Breast epithelium (tissue), 3 donors: ENCODE results near the gene CTCFL.

Experiments used
- POLR2A ChIP-seq: fragments of 450-650 bp; IDR thresholded peaks from one replicate; pipeline ENCODE4 v1.6.1; 2016; ENCODE audit warnings: antibody characterized with exemption, mild to moderate bottlenecking, moderate library complexity
- POLR2AphosphoS5 ChIP-seq, 3 donors: sonication (generic); formaldehyde crosslinking; IDR thresholded peaks; one replicate each; pipeline ENCODE4 v1.6.1; 2017; ENCODE audit warnings: antibody characterized with exemption in 3 of 3
- TF ChIP-seq, protein P1 (sequence below), 3 donors: fragments of 450-650 bp; IDR thresholded peaks; one replicate each; pipeline ENCODE4 v1.5.1; 2016 to 2017; ENCODE audit warnings: antibody characterized with exemption in 3 of 3, mild to moderate bottlenecking in 3 of 3, moderate library complexity in 3 of 3

DNA sequence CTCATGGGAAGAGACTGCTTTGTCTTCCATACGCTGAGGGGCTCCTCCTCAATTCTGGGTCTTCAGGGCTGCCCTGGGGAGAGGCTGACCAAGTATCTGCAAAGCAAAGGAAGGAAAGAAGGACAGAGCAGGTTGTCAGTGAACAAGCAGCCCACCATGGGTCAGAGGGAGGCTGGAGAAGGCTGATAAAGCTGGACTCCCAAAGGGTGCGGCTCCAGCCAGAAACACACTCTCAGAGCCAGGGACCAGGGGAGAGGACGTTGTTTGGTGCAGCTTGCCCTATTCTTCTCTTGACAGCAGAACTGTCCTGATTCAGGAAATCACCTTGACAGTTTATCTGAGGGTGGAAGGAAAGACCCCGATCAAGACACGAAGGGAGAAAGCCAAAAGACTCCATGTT lies 10.4 kb upstream of the CTCFL start:
- TF ChIP-seq, protein P1, sequence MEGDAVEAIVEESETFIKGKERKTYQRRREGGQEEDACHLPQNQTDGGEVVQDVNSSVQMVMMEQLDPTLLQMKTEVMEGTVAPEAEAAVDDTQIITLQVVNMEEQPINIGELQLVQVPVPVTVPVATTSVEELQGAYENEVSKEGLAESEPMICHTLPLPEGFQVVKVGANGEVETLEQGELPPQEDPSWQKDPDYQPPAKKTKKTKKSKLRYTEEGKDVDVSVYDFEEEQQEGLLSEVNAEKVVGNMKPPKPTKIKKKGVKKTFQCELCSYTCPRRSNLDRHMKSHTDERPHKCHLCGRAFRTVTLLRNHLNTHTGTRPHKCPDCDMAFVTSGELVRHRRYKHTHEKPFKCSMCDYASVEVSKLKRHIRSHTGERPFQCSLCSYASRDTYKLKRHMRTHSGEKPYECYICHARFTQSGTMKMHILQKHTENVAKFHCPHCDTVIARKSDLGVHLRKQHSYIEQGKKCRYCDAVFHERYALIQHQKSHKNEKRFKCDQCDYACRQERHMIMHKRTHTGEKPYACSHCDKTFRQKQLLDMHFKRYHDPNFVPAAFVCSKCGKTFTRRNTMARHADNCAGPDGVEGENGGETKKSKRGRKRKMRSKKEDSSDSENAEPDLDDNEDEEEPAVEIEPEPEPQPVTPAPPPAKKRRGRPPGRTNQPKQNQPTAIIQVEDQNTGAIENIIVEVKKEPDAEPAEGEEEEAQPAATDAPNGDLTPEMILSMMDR (IDR thresholded peaks at IDR 0.05), result no peak
- TF ChIP-seq POLR2AphosphoS5 (IDR thresholded peaks at IDR 0.05) (no peak), POLR2A (no peak)
